Measurements from ENCODE around the gene HNRNPDL. TPM values are rescaled to one million over a fixed set of nuclear protein-coding genes. Genes with fewer than 3 reads are reported as not detected.

Gene HNRNPDL
- total RNA-seq, 1 experiment from 2014 or later, result 472 TPM

GRCh38 chr4:82423245-82424054 lies 6.8 kb downstream of the HNRNPDL start:
- Mint-ChIP-seq H3K36me3 (ENCODE audit: insufficient read depth in 1 of 3, low read depth in 3 of 3) (peaks cover 48 to 57% (median 49%) of the 10 kb centered on the region in 3 experiments), H3K27ac (peak overlapping the region in 2 of 3 experiments; percentile 20 to 84; a peak in 3 of 7 replicates), H3K4me1 (peaks cover 18 to 20% of the 10 kb centered on the region in 2 experiments), H3K27me3 (ENCODE audit: low read depth) (no peaks in the 10 kb centered on the region; the same call in 1 of the 2 replicates), H3K9me3 (no peaks in the 10 kb centered on the region), H3K4me3 (peak overlapping the region in 1 of 2 experiments; percentile 41; a peak in 2 of 5 replicates)
- Histone ChIP-seq H4K5ac (ENCODE audit: insufficient read length, low read depth, low read length) (no peak overlapping the region), H3K4me1 (ENCODE audit: insufficient read depth, low read length) (no peaks in the 10 kb centered on the region), H3T11ph (ENCODE audit: low read length) (no peak overlapping the region), H3K18ac (ENCODE audit: insufficient read length, low read depth, low read length) (no peak overlapping the region), H2BK120ac (ENCODE audit: low read depth, low read length, poor library complexity, severe bottlenecking) (no peak overlapping the region), H3K4ac (ENCODE audit: low read depth, low read length) (no peak overlapping the region), H2BK5ac (ENCODE audit: insufficient read length, low read length) (no peak overlapping the region), H3K56ac (ENCODE audit: insufficient read length, low read depth, low read length) (no peak overlapping the region), H3K9ac (ENCODE audit: extremely low read depth, insufficient read length, low read length) (no peak overlapping the region), H2AK5ac (ENCODE audit: insufficient read length, low read length) (no peak overlapping the region), H2BK20ac (ENCODE audit: low read depth, low read length, poor library complexity, severe bottlenecking) (no peak overlapping the region), H2BK15ac (ENCODE audit: low read depth, low read length) (no peak overlapping the region), H3K79me2 (ENCODE audit: insufficient read depth, low read length) (peaks cover 15% of the 10 kb centered on the region), H3K9me3 (ENCODE audit: control insufficient read depth, low read depth, low read length) (no peaks in the 10 kb centered on the region), H3K27ac (ENCODE audit: insufficient read length, low read depth, low read length) (no peak overlapping the region), H3K4me2 (ENCODE audit: insufficient read depth, insufficient read length, low read length) (no peak overlapping the region), H3K23ac (ENCODE audit: insufficient read length, low read depth, low read length) (no peak overlapping the region), H4K8ac (replicated peaks; ENCODE audit: insufficient read length, low read depth, low read length) (no peak overlapping the region), H2BK12ac (ENCODE audit: insufficient read length, low read depth, low read length) (no peak overlapping the region), H2AFZ (ENCODE audit: low read length) (no peak overlapping the region), H3K23me2 (ENCODE audit: insufficient read length, low read depth, low read length, poor library complexity, severe bottlenecking) (peaks cover 6% of the 10 kb centered on the region), H4K20me1 (ENCODE audit: control insufficient read depth, insufficient read depth, insufficient read length) (no peaks in the 10 kb centered on the region), H4K91ac (ENCODE audit: insufficient read length, low read depth, low read length) (no peak overlapping the region), H3K27me3 (ENCODE audit: insufficient read depth, low read length) (no peaks in the 10 kb centered on the region), H3K14ac (ENCODE audit: insufficient read depth, low read length) (no peak overlapping the region), H3K79me1 (ENCODE audit: insufficient read depth, low read depth, low read length, poor library complexity, severe bottlenecking) (no peaks in the 10 kb centered on the region)
- no peak for TF ChIP-seq CTCF (conservative IDR thresholded peaks at IDR 0.05)
- WGBS (ENCODE audit: extremely low coverage, insufficient read length, low lambda C conversion rate), result 100% methylated on average over 1 of the region's 7 CpGs
- no peak for DNase-seq
